Upper lobe of right lung (tissue), 1 donor: ENCODE data around the gene NEK7. TPM values are rescaled to one million over a fixed set of nuclear protein-coding genes. Genes with fewer than 3 reads are reported as not detected.

Experiments
- ATAC-seq: fragments of 200-7000 bp; cut with Tn5 transposase; one replicate; pipeline ENCODE4 v1.9.1; 2020; ENCODE audit warnings: mild to moderate bottlenecking, moderate library complexity
- DNase-seq: peaks from one replicate; pipeline ENCODE4 v3.0.0-alpha.2; 2020
- H3K27ac ChIP-seq: fragments of 200-600 bp; one replicate; pipeline ENCODE4 v1.8.0; 2022
- H3K27me3 ChIP-seq: fragments of 200-600 bp; one replicate; pipeline ENCODE4 v1.8.0; 2022; ENCODE audit warnings: mild to moderate bottlenecking
- H3K36me3 ChIP-seq: fragments of 200-600 bp; one replicate; pipeline ENCODE4 v1.8.0; 2022
- H3K4me1 ChIP-seq: fragments of 200-600 bp; one replicate; pipeline ENCODE4 v1.8.0; 2022
- H3K4me3 ChIP-seq: fragments of 200-600 bp; one replicate; pipeline ENCODE4 v1.8.0; 2022; ENCODE audit warnings: mild to moderate bottlenecking
- H3K9me3 ChIP-seq: fragments of 200-600 bp; one replicate; pipeline ENCODE4 v1.8.0; 2022
- intact Hi-C: fragments of 100-400 bp; cut with DNase I; formaldehyde crosslinking; loops from one replicate; pipeline ENCODE4 v1.11.0; 2022
- total RNA-seq: library from RNA; stranded (reverse); fragmentation: NEBNext Ultra II Directional; extraction: Animal tissue kit (Norgen Biotek cat#: 25700); gene quantifications from one replicate; pipeline ENCODE4 v1.2.1, GENCODE V29; 2021
- TF ChIP-seq, protein P1 (sequence below): fragments of 200-600 bp; IDR thresholded peaks from one replicate; pipeline ENCODE4 v1.8.0; 2022; ENCODE audit warnings: antibody characterized with exemption
- donor health status: DM: no; HTN: yes; CAD: no; lungs with severe emphysema.

Gene NEK7
- total RNA-seq, 1 donor from 2014 or later = 96.9 TPM

DNA sequence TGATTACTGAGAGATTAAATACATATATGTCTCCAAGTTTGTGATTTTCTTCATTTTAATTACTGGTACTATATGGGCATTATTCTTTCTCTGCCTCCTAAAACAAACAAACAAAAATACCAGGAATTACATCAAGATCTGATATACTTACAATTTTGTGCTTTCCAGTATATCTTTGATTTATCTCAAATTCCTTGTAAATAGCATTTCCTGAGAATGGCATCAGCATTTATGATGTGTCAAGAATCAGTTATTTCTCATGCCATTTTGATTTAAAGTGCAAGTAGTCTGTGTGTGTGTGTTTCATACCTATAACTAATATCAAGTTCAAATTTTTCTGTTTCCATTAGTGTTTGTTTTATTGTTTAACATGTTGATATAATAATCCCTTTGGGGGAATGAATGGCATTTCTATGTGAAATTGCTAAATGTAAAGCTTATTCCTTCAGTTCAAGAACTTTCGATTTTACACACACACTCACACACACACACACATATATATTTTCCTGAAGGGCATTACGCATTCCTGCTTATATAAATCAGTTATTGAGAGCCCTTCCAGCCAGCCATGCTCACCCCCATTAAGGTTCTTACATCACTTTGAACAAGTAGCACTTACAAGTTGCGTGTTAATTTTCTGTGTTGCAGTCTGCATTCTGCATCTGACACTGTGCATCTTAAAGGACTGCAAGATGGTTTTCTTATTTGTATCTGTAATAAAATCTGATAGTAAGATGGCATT lies 102.7 kb downstream of the NEK7 start:
- no peak for ATAC-seq
- no peak for DNase-seq
- Histone ChIP-seq H3K4me3 (no peak overlapping the region), H3K4me1 (peaks cover 11% of the 10 kb centered on the region), H3K36me3 (no peaks in the 10 kb centered on the region), H3K27me3 (no peaks in the 10 kb centered on the region), H3K9me3 (no peaks in the 10 kb centered on the region), H3K27ac (no peak overlapping the region)
- TF ChIP-seq, protein P1, sequence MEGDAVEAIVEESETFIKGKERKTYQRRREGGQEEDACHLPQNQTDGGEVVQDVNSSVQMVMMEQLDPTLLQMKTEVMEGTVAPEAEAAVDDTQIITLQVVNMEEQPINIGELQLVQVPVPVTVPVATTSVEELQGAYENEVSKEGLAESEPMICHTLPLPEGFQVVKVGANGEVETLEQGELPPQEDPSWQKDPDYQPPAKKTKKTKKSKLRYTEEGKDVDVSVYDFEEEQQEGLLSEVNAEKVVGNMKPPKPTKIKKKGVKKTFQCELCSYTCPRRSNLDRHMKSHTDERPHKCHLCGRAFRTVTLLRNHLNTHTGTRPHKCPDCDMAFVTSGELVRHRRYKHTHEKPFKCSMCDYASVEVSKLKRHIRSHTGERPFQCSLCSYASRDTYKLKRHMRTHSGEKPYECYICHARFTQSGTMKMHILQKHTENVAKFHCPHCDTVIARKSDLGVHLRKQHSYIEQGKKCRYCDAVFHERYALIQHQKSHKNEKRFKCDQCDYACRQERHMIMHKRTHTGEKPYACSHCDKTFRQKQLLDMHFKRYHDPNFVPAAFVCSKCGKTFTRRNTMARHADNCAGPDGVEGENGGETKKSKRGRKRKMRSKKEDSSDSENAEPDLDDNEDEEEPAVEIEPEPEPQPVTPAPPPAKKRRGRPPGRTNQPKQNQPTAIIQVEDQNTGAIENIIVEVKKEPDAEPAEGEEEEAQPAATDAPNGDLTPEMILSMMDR = no peak
- intact Hi-C loops = no loop called here

DNA sequence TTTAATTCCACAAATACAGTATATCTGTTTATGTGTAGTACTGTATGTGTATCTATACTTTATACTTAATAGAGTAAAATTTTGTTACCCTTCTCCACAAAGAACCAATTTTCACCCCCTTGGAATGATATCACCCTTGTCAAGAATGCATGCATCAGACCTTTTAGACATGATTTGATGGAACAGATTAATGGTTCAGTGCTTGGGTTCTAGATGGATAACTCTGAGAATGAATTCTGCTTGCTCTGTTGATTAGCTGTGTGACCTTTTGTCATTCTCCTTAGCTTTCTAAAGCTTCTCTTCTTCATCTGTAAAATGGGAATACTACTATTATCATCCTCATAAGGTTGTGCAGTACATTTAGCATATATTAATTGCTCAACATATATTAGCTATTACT lies 105.1 kb downstream of the NEK7 start:
- H3K36me3 ChIP-seq = no peaks in the 10 kb centered on the region
- DNase-seq (no peak), ATAC-seq (no peak)
- TF ChIP-seq, protein P1 = no peak
- H3K27ac ChIP-seq = no peak overlapping the region
- no peaks in the 10 kb centered on the region for H3K27me3 ChIP-seq
- H3K4me1 ChIP-seq = peaks cover 16% of the 10 kb centered on the region
- intact Hi-C loops = no loop called here
- no peak overlapping the region for H3K4me3 ChIP-seq
- H3K9me3 ChIP-seq = no peaks in the 10 kb centered on the region

DNA sequence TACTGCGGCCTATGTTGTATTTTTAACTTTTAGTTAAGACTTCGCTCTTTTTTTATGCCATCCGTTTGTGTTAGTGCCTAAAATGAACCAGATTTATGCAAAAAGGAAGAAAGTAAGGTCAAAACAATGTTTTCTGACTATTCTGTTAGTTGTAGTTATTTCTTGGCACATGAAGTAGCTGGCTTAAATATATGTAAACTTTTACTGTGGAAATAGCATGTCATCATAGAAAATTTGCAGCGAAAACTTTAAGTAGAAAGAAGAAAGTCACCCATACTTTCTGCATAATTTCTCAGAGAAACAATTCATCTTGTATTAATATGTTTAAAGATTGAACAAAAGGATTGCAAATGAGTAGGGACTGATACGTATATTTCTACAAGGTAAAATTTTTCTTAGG lies 106.4 kb downstream of the NEK7 start:
- H3K4me3 ChIP-seq = no peak overlapping the region
- DNase-seq (no peak), ATAC-seq (no peak)
- H3K27ac ChIP-seq = no peak overlapping the region
- no peaks in the 10 kb centered on the region for H3K9me3 ChIP-seq
- no peaks in the 10 kb centered on the region for H3K36me3 ChIP-seq
- TF ChIP-seq, protein P1 = no peak
- intact Hi-C loops = no loop called here
- no peaks in the 10 kb centered on the region for H3K27me3 ChIP-seq
- peaks cover 16% of the 10 kb centered on the region for H3K4me1 ChIP-seq

DNA sequence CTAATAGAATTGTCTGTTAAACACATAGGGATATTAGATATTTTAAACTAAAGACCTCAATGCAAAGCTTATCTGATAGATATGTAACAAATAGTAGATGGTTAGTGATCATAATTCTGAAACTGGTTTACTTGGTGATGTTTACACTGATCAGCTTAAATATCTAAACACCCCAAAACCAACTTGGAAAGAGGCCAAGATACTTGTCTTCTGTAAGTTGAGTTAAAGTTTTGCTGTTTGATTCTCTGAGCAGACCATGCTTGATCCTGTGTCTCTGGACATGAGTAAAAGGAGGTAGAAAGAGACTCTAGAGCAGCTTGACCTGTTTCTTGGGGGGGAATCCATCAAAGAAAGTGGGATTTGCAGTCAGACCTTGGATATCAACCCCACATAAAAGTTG lies 107.5 kb downstream of the NEK7 start:
- Histone ChIP-seq H3K36me3 (no peaks in the 10 kb centered on the region), H3K27ac (no peak overlapping the region), H3K4me3 (no peak overlapping the region), H3K4me1 (peaks cover 16% of the 10 kb centered on the region), H3K9me3 (no peaks in the 10 kb centered on the region), H3K27me3 (no peaks in the 10 kb centered on the region)
- TF ChIP-seq, protein P1 = no peak
- no peak for DNase-seq
- intact Hi-C loops = no loop called here
- no peak for ATAC-seq

DNA sequence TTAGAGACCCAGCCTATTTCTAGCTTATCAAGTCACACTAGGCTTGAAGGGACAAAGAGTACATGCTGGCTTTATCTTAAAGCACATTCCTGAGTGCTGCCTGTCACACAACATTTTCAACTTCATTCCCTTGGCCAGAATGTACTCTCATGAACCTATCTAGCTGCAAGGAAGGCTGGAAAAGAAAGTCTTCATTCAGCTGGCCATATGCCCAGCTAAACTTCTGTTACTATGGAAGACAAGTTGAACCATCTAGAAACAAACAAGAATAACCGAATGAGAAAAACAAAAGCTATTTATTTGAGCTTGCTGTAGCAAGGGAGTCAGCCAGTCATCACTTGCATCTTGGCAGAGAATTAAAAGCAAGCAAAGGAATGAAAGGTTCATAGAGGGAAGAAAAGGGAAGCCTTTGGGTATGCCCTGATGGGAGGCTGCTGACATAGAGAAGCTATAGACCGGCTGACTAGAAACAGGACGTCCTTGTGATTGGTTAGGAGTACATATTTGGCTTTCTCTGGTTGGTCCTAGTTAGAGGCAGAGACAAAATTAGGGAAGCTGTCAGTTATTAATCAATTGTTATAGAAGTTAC lies 108.4 kb downstream of the NEK7 start:
- H3K27ac ChIP-seq = no peak overlapping the region
- no peaks in the 10 kb centered on the region for H3K9me3 ChIP-seq
- peaks cover 17% of the 10 kb centered on the region for H3K4me1 ChIP-seq
- intact Hi-C loops = no loop called here
- DNase-seq (no peak), ATAC-seq (peak; percentile 61)
- H3K4me3 ChIP-seq = no peak overlapping the region
- no peaks in the 10 kb centered on the region for H3K27me3 ChIP-seq
- no peaks in the 10 kb centered on the region for H3K36me3 ChIP-seq
- TF ChIP-seq, protein P1 = no peak
